KMS-11 (cell line): ENCODE data around the gene PRKD1.
A peak's percentile ranks its signal among the peaks of the same experiment; 100 is the strongest.

Source experiments
- H2AFZ ChIP-seq: fragments of 200-600 bp; sonication (generic); 2 replicates; pipeline ENCODE4 v1.6.1; 2016; ENCODE audit warnings: antibody characterized with exemption, mixed run types, low read depth
- H3K27ac ChIP-seq: fragments of 200-600 bp; sonication (generic); 2 replicates; pipeline ENCODE4 v1.6.1; 2016; ENCODE audit warnings: mild to moderate bottlenecking, mixed run types
- H3K27me3 ChIP-seq: fragments of 200-600 bp; sonication (generic); 2 replicates; pipeline ENCODE4 v1.6.1; 2017; ENCODE audit warnings: mild to moderate bottlenecking, low read depth, mixed run types, moderate library complexity; ENCODE audit not compliant: insufficient read depth
- H3K36me3 ChIP-seq: fragments of 200-600 bp; sonication (generic); 2 replicates; pipeline ENCODE4 v1.6.1; 2017; ENCODE audit warnings: mild to moderate bottlenecking, mixed run types; ENCODE audit not compliant: insufficient read depth
- H3K4me1 ChIP-seq: fragments of 200-600 bp; sonication (generic); 2 replicates; pipeline ENCODE4 v1.6.1; 2016; ENCODE audit warnings: mild to moderate bottlenecking, low read depth, mixed run types; ENCODE audit not compliant: poor library complexity, severe bottlenecking
- H3K4me2 ChIP-seq: fragments of 200-600 bp; sonication (generic); 2 replicates; pipeline ENCODE4 v1.7.0; 2016; ENCODE audit warnings: mild to moderate bottlenecking, mixed run types
- H3K4me3 ChIP-seq: fragments of 200-600 bp; sonication (generic); IDR thresholded peaks from 2 replicates; pipeline ENCODE4 v1.6.1; 2017; ENCODE audit warnings: low read depth, low read length, mixed read lengths; ENCODE audit not compliant: insufficient read depth
- H3K79me2 ChIP-seq: fragments of 200-600 bp; sonication (generic); 2 replicates; pipeline ENCODE4 v1.6.1; 2016; ENCODE audit warnings: low read depth, mixed run types; ENCODE audit not compliant: insufficient read depth
- H3K9ac ChIP-seq: fragments of 200-600 bp; sonication (generic); 2 replicates; pipeline ENCODE4 v1.6.1; 2016; ENCODE audit warnings: mild to moderate bottlenecking, mixed run types
- H4K20me1 ChIP-seq: fragments of 200-600 bp; sonication (generic); 2 replicates; pipeline ENCODE4 v1.6.1; 2016; ENCODE audit warnings: mild to moderate bottlenecking, mixed run types; ENCODE audit not compliant: insufficient read depth
- TF ChIP-seq, protein P1 (sequence below): fragments of 200-600 bp; sonication (generic); conservative IDR thresholded peaks from 2 replicates; pipeline ENCODE4 v1.6.1; 2017; ENCODE audit warnings: low read depth, mild to moderate bottlenecking, antibody characterized with exemption, low read length, moderate library complexity, mixed read lengths

The PRKD1 gene

DNA sequence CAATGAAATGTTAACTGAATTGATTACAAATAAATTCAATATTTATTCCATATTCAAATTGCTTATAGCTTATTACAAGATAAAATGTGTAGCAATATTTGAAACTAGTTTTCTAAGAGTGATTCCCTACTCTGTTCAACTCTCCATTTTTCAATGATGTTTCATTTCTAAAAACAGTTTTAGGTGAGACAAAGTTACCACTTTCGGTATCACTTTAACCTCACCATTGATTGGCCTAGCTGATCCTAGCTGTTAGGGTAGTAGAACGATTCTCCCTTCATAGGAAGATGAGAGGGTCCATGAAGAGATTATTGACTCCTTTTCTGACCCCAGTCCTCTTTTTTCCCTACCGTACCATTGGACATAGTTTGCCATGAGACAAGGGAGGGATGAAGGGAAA lies 373.3 kb downstream of the PRKD1 start:
- Histone ChIP-seq H3K4me2 (peak overlapping the region; percentile 36; the same call in 1 of the 2 replicates), H3K4me1 (no peaks in the 10 kb centered on the region), H3K9ac (no peak overlapping the region), H2AFZ (no peak overlapping the region; the same call in 1 of the 2 replicates), H3K79me2 (no peaks in the 10 kb centered on the region), H3K27me3 (no peaks in the 10 kb centered on the region), H3K27ac (no peak overlapping the region), H4K20me1 (no peaks in the 10 kb centered on the region), H3K36me3 (no peaks in the 10 kb centered on the region), H3K4me3 (no peak overlapping the region)
- TF ChIP-seq, protein P1, sequence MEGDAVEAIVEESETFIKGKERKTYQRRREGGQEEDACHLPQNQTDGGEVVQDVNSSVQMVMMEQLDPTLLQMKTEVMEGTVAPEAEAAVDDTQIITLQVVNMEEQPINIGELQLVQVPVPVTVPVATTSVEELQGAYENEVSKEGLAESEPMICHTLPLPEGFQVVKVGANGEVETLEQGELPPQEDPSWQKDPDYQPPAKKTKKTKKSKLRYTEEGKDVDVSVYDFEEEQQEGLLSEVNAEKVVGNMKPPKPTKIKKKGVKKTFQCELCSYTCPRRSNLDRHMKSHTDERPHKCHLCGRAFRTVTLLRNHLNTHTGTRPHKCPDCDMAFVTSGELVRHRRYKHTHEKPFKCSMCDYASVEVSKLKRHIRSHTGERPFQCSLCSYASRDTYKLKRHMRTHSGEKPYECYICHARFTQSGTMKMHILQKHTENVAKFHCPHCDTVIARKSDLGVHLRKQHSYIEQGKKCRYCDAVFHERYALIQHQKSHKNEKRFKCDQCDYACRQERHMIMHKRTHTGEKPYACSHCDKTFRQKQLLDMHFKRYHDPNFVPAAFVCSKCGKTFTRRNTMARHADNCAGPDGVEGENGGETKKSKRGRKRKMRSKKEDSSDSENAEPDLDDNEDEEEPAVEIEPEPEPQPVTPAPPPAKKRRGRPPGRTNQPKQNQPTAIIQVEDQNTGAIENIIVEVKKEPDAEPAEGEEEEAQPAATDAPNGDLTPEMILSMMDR = no peak

DNA sequence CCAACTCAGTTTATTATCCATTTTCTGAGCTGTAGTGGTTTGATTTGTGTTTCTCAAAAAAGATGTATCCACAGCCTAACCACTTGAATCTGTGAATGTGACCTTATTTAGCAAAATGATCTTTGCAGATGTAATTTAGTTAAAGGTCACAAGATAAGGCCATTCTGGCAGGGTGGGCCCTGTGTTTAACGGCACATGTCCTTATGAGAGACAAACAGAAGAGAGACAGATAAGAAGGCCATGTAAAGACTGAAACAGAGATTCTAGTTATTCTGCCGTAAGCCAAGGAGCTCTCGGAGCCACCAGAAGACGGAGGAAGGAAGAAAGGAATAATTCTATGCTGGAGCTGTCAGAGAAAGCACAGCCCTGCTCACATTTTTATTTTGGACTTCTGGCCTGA lies 374.2 kb downstream of the PRKD1 start:
- H3K4me1 ChIP-seq = no peaks in the 10 kb centered on the region
- no peaks in the 10 kb centered on the region for H3K36me3 ChIP-seq
- H3K4me2 ChIP-seq = no peak overlapping the region
- H4K20me1 ChIP-seq = no peaks in the 10 kb centered on the region
- H3K27ac ChIP-seq = no peak overlapping the region
- H3K79me2 ChIP-seq = no peaks in the 10 kb centered on the region
- no peak overlapping the region for H3K4me3 ChIP-seq
- TF ChIP-seq, protein P1 = no peak
- no peaks in the 10 kb centered on the region for H3K27me3 ChIP-seq
- H2AFZ ChIP-seq = no peak overlapping the region
- no peak overlapping the region for H3K9ac ChIP-seq

DNA sequence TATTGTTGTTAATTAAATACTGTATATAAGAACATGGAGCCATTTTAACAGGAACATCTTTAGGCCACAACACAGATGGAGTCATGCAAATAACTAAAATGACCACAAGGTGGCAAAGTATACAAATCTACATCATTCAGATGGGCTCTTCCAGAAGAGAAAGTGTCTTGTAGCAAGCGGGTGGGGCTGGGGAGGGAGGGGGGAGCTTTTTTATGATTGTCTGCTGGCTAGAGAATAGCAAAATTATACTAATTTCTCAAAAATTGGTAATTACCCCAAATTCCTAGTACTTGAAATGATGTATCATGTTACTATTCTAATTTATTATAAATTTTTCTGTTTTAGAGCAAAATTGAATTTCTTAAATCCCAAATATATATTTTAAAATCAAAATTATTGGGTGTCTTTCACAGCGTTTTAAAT lies 378.7 kb downstream of the PRKD1 start:
- Histone ChIP-seq H2AFZ (no peak overlapping the region), H3K4me1 (no peaks in the 10 kb centered on the region), H3K27ac (no peak overlapping the region), H3K79me2 (no peaks in the 10 kb centered on the region), H3K4me3 (no peak overlapping the region), H3K9ac (no peak overlapping the region), H3K27me3 (no peaks in the 10 kb centered on the region), H3K4me2 (no peak overlapping the region), H3K36me3 (no peaks in the 10 kb centered on the region), H4K20me1 (no peaks in the 10 kb centered on the region)
- TF ChIP-seq, protein P1 = peak; percentile 57

DNA sequence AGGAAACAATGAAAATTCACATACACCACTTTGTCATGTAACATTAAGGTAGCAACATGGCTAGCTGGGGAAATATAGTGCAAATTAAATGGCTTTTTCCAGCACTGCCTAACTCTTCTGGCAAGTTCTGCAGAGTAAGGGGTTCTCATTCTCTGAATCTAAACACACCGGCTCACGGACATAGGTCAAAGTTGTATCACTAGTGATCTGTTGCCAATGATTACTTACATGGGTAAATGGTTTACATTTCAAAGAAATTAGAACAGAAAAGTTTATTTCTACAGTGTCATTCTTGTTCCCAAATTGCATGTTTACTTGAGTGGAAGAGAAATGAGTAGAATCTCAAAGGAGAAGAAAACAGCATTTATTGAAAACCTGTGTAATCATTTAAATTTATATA lies 381.9 kb downstream of the PRKD1 start:
- Histone ChIP-seq H3K9ac (no peak overlapping the region), H3K79me2 (no peaks in the 10 kb centered on the region), H3K27me3 (no peaks in the 10 kb centered on the region), H3K36me3 (no peaks in the 10 kb centered on the region), H4K20me1 (no peaks in the 10 kb centered on the region), H3K4me1 (no peaks in the 10 kb centered on the region), H3K4me3 (no peak overlapping the region), H3K27ac (no peak overlapping the region), H2AFZ (no peak overlapping the region), H3K4me2 (no peak overlapping the region)
- TF ChIP-seq, protein P1 = no peak
